ENCODE results near the gene RFNG.

GRCh38 chr17:82022310-82022980 lies 29.2 kb downstream of the RFNG start, which contains the start of gene CENPX:
- peak in 1 of 7 experiments; percentile 11 for TF ChIP-seq CTCF (IDR thresholded peaks at IDR 0.05)
- peak; percentile 53 to 79 (median 78) for TF ChIP-seq POLR2A (IDR thresholded peaks at IDR 0.05)
